NCI-H1092 (cell line): ENCODE data around the gene CENPQ.
A peak's percentile ranks its signal among the peaks of the same experiment; 100 is the strongest.
"Not testable (repeated sequence)": the region's sequence is repeated elsewhere in the genome, so short reads cannot be mapped to it uniquely, and the experiment has no call there.

ENCODE experiments used
- DNase-seq: peaks from one replicate; lab custom pipeline; 2025; lab: John Stamatoyannopoulos, UW

The CENPQ gene, protein sequence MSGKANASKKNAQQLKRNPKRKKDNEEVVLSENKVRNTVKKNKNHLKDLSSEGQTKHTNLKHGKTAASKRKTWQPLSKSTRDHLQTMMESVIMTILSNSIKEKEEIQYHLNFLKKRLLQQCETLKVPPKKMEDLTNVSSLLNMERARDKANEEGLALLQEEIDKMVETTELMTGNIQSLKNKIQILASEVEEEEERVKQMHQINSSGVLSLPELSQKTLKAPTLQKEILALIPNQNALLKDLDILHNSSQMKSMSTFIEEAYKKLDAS

DNA sequence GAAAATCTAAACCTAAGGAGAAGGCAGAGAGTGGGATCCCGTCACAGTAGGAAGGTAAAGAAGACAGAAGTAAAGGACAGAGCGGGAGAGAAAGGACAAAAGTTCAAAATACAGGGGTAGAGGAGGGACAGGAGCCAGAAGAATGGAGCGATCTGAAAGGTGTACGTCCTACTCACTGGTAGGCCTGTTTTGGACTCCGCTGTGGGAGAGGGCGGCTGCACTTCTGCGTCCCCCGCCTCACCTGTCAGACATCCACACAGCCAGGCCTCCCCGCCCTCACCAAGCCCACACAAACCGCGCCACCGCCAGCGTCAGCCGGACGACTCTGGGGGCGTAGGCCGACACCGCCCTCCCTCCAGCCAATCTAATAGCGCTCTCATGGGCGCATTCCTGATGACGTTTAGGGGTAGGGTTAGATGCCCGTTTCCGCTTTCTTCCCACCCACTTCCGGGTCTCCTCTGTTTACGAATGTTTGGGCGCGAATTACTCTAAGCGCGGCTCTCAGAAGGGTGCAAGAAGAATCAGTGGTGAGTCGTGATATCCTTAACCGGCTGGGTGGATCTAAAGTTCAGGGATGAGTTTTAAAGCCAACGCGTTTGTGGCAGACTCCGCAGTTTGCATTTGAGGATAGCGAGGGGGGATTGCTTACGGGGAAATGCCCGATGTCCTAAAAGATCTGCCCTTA, at the start of gene CENPQ, which contains the start of gene MMUT:
CENPQ (plus strand) TSS at position 444 of the 685 bp plus-strand sequence. CDS start 6,807 bp downstream, outside the sequence.
MMUT (minus strand) TSS at position 327 of the 685 bp plus-strand sequence. CDS start 3,787 bp downstream, outside the sequence.
- DNase-seq, result peak; percentile 95

DNA sequence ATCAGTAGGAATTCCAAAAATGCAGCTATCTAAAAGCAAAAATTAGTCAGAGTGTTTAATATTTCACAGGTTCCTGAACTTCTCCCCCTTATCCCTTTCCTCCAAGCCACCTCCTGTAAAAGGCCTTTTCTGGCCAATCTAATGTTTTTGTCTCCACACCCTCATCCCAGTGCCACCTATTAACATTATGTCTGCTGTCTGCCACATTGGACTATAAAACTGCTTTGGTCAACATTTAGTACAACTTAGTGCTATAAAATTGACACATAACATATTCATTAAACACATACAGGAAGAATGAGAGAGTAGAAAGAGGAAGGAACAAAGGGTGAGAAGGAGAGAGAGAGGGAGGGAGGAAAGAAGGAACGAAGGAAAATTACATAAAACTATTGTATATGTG, 47.8 kb upstream of the CENPQ start:
- no peak for DNase-seq

DNA sequence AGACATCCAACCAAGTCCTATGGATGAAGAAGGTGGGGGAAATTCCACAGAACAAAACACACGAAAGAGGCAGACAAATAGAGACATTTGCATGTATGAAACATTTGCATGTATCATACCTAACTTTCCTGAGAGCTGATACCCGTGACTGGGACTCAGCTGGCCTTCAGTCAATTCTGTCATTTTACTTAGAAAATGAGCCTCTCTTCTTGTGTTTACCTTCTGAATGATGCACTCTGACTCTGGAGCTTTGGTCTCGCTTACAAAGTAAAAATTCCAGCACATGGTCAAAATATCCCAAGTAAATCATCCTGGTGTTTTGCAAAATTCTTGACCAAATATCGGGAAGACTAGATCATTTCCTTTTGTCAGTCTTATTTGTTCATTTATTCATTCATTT, 47.0 kb upstream of the CENPQ start:
- no peak for DNase-seq

DNA sequence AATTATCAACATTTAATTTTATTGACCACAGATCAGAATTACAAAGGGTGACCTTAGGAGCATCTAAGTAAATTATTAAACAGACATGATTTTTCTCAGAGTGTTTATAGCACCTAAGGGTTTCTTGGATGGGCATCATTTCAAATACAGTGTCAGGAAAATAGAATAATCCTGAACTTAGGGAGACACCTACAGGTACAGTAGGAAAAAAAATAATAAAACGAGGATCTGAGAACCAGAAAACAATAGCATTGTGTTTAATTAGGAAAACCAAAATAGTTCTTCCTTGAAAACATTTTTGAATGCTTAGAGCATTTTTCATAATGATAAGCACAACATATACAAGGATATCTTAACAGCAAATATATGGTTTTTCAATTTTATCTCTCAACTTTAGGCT, 39.4 kb upstream of the CENPQ start:
- no peak for DNase-seq

DNA sequence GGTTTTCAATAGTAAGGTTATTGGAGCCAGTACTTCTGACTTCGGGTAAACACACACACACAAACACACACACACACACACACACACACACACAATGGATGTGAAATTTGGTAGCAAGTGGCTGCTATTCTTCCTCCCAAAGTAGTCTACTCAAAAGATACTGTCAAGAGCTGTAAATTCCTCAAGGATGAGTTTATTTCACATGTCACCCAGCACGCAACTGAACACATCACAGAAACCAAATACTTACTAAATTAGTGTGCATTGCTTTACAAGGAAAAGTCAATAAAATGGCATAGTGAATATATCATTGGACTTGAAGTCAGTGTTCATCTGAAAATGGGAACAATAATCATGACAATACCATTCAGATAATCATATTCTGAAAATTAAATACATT, 33.0 kb upstream of the CENPQ start:
- DNase-seq, result no peak

DNA sequence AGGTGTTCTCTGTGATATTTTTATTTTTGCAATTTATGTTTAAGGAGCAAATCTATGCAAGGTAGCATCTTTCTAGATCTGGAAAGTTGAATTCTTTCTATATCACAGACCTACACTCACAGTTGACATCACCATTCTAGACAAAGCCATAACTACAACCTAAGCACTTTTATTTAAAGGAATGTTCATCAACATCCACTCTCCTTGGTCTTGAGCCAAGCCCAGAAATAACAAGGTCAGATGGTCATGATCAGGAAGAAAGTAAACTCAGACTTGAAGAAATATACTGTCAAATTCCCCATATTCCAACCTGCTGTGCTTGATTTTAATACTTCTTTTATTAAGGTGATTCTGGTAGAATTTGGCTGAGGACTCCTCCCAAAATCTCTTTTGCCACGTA, 32.3 kb upstream of the CENPQ start:
- DNase-seq, result no peak

DNA sequence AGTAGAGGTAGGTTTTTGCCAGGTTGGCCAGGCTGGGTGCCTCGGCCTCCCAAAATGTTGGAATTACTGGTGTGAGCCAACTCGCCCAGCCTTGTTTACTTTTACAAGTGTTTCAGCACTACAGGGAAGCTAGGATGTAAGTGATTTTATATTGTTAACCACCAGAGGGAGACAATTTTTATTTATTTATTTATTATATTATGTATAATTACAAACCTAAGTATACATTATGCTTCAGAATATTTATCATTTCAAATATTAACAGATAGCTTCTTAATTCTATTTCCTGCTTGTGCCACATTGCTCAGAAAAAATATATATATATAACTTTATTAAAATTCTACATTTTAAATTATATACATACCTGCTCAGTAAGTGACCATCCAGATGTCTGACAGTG, 9.9 kb upstream of the CENPQ start:
- no peak for DNase-seq

DNA sequence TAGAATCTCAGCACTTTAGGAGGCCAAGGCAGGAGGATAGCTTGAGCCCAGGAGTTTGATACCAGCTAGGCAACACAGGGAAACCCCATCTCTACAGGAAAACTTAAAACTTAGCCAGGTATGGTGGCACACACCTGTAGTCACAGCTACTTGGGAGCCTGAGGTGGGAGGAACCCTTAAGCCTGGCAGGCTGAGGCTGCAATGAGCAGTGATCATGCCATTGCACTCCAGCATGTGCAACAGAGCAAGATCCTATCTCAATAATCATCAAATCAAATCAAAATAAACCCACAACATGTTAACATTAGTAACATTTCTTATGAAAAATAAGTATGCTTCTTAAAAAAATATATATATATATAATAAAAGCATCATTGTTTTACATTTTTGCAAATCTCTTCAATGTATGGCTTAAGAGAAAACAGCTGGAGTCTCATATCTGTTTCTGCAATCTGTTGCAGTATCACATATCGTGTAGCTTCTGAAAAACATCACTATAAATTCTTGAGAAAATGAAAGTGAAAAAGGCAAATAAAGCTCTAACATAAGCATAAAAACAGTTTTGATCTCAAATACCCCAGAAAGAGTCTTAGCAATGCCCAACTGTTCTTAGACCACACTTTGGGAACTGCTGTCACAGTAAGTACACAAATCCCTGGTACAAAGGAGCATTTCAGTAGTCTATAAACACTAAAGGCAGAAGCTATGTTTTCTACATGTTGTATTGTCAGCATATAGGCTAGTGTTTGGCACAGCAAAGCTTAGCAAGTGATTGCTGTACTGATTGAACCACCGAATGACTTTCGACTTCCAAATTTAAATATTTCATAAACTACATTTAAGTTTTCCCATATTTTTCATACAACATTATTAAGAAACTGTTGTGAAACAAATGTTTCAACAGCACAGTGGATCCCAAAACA, 8.1 kb upstream of the CENPQ start:
- DNase-seq, result no peak

DNA sequence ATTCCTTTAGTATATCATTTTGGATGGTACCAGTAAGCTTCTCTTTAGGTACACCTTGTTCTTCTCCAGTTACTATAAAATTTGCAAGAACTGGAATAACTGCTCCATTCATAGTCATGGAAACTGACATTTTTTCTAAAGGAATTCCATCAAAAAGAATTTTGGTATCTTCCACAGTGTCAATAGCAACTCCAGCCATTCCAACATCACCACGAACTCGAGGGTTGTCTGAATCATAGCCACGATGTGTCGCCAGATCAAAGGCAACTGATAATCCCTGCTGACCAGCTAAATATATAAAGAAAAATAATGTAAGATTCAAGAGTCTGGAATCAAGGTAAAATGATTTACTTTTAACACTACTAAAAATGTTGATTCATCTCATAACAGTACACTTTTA, 5.4 kb upstream of the CENPQ start:
- no peak for DNase-seq

DNA sequence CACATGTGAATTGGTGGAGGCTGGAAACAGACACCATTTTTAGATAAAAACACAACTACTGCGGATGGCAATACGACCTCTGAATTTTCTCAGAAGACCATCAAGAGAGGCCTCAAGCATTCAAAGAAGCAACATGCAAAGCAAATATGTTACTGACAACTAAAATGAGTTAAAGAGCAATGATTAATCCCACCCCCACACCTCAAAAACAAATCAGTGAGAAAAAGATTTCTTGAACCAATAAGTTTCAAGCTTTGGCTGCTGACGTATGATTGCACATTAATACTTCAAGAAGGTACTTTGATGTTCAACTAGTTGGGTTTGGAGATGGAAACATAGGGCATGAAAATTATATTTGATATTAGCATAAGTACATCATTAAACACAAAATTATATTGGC, 1.1 kb upstream of the CENPQ start:
- no peak for DNase-seq

DNA sequence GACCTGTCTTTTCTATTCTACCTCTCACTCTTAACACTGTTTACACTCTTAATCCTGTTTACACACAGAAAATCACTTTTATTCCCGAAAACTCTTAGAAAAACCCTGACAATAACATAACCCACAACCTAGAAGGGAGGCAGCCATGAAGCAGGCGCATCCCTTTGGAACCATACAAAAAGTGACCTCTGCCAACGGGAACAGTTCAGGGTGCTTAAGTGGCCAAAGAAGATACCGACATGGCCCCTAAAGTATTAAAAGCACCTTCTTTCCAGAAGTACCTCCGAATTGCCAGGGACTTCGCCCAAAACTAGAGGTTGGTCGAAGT, 607 bp upstream of the CENPQ start:
- no peak for DNase-seq

DNA sequence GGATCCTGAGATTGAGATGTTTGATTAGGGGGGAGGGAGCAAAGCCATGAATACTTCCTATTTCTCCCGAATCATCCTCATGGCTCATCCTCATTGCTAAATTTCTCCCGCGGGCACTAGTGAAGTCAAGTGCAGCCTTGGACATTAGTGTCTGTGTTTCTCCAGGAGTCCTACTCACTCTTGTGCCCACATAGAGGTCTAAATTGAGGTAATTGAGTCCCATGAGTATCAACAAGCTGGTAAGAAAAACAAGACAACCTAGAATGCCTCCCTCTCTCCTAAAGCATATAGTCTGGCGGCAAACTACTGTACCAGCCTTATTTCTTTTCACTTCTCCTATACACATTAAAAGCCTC, 420 bp downstream of the CENPQ start:
- DNase-seq, result no peak

DNA sequence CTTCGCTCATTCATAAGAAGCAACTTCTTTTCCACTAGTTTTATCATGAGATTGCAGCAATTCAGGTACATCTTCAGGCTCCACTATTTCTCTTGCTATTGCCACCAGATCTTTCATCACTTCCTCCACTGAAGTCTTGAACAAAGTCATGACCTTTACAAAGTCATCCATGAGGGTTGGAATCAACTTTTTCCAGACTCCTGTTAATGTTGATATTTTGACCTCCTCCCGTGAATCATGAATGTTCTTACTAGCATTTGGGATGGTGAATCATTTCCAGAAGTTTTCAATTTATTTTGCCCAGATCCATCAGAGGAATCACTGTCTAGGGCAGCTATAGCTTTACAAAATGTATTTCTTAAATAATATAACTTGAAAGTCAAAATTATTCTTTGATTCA, 1.5 kb downstream of the CENPQ start:
- DNase-seq, result no peak

DNA sequence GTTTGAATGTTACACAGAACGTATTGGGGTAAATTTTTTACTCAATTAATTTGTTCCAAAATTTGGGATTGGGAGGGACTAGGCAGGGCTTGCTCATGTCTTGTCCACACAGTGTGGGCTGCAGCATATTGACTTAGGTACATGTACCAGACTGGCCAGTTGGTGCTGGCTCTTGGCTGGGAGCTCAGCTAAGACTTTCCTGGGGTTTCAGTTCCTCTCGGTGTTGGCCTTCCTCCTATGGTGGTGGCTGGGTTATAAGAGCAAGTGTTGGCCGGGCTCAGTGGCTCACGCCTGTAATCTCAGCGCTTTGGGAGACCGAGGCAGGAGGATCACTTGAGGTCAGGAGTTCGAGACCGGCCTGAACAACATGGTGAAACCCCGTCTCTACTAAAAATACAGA, 4.9 kb downstream of the CENPQ start:
- no peak for DNase-seq

DNA sequence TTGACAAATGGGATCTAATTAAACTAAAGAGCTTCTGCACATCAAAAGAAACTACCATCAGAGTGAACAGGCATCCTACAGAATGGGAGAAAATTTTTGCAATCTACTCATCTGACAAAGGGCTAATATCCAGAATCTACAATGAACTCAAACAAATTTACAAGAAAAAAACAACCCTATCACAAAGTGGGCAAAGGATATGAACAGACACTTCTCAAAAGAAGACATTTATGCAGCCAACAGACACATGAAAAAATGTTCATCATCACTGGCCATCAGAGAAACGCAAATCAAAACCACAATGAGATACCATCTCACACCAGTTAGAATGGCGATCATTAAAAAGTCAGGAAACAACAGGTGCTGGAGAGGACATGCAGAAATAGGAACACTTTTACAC, 13.4 kb downstream of the CENPQ start:
- not testable (repeated sequence) for DNase-seq

DNA sequence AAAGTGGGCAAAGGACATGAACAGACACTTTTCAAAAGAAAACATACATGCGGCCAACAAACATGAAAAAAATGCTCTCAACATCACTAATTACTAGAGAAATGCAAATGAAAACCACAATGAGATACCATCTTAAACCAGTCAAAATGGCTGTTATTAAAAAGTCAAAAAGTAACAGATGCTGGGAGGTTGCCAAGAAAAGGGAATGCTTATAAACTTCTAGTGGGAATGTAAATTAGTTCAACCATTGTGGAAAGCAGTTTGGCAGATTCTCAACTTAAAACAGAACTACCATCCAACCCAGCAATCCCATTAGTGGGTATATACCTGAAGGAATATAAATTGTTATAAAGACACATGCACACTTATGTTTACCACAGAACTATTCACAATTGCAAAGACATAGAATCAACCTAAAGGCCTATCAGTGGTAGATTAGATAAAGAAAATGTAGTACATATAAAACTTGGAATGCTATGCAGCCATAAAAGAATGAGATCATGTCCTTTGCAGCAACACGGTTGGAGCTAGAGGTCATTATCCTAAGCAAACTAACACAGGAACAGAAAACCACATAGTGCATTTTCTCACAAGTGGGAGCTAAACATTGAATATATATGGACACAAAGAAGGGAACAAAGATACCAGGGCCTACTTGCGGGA, 16.3 kb downstream of the CENPQ start:
- no peak for DNase-seq

DNA sequence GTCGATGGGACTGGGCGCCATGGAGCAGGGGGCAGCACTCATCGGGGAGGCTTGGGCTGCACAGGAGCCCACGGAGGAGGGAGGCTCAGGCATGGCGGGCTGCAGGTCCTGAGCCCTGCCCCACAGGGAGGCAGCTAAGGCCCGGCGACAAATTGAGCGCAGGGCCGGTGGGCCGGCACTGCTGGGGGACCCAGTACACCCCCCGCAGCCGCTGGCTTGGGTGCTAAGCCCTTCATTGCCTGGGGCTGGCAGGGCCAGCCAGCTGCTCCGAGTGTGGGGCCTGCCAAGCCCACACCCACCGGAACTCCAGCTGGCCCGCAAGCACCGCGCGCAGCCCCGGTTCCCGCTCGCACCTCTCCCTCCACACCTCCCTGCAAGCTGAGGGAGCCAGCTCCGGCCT, 18.7 kb downstream of the CENPQ start:
- DNase-seq, result not testable (repeated sequence)

DNA sequence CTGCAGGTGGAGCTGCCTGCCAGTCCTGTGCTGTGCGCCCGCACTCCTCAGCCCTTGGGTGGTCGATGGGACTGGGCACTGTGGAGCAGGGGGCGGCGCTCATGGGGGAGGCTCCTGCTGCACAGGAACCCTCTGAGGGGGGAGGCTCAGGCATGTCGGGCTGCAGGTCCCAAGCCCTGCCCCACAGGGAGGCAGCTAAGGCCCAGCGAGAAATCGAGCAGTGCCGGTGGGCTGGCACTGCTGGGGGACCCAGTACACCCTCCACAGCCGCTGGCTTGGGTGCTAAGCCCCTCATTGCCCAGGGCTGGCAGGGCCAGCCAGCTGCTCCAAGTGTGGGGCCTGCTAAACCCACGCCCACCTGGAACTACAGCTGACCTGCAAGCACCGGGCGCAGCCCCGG, 20.2 kb downstream of the CENPQ start:
- not testable (repeated sequence) for DNase-seq

DNA sequence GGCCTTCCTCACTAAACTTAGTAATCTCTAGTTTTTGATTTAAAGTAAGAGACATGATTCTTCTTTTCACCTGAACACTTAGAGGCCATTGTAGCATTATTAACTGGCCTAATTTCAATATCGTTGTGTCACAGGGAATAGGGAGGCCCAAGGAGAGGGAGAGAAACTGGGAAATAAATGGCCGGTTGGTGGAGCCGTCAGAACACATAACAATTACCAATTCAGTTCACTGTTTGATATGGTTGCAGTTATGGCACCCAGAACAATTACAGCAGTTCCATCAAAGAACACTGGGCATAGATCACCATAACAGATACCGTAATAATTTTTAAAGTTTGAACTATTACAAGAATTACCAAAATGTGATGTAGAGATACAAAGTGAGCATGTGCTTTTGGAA, 27.5 kb downstream of the CENPQ start:
- no peak for DNase-seq

DNA sequence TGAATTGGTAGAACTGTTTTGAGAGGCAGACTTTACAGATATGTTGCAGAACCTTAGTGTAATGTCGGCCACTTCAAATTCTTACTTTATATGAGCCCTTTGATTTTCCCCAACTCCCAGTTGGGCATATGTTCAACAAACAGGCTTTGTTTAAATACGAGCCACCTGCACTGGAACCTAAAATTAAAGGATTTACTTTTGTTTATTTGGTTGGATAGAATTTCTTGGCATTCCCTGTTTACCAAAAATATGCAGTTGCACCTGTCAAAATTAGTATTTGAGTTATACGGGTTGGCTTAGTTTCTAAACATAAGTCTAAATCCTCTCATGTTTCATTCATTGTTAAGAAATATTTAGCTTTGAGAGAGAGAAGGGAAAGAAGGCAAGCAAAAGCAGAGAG, 34.1 kb downstream of the CENPQ start:
- DNase-seq, result no peak

DNA sequence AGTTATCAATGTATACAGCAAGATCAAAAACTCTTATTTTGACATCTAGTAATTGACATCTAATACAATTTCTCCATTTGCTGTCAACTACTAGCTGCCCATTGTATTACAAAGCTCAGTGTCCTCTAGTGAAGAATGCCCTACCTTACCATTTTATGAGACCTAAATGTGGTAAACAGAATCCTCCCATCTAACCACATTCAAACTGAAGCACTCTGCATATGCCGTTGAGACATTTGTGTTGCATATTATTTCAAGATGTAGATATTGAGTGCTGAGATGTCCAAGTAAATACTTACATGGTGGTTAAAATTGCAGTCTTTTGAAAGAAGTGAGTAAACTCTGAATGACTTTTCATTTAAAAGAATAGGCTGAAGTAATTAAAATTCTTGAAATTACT, 36.0 kb downstream of the CENPQ start:
- DNase-seq, result no peak

DNA sequence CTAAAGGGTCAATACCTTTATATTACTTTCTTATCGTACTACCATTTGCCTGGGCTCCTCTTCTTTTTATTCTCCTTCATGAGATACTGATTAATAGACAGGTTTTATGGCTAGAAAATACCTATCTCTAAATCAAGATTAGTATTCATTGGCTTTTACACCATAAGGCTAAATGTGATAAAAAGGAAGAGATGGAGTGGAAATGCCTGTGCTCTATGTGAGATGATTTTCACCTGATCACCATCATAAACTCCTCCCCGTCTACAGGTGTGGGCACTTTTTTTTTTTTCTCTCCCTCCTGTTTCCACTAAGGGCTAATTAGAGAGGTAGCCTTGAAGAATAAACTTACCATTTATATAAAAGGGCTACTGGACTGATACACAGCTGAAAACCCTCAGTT, 36.5 kb downstream of the CENPQ start, which contains the start of gene GLYATL3:
GLYATL3 (plus strand) TSS at position 301 of the 400 bp plus-strand sequence. CDS start 12,068 bp downstream, outside the sequence.
- no peak for DNase-seq
